Measurements from ENCODE around the gene ARHGEF11. TPM values are rescaled to one million over a fixed set of nuclear protein-coding genes. Genes with fewer than 3 reads are reported as not detected.

ARHGEF11 gene
- total and polyA plus RNA-seq, 4 donors: 5.8 to 23.7 (median 9.8) TPM

DNA sequence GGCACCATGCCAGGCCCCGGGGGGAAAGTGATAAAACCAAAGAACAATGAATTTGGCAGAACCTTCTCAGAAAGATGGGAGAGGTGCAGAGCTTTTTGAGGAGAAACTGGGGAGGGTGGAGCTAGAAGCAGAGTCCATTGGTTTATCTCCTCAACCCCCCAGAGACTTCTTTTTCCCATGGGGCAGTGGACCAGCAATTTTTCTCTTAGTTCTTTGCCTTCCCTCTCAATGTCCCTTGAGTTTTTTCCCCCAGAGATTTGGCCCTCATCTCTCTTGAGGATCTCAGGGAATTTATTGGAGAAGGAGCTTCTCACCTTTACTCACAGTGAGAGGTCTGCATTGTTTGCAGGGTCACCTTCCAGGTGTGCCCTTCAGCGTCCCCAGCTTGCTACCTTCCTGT lies 5.3 kb upstream of the ARHGEF11 start:
- TF ChIP-seq RAD21 (IDR thresholded peaks at IDR 0.05) (no peak), TAF1 (conservative IDR thresholded peaks at IDR 0.05) (no peak), GABPA (IDR thresholded peaks at IDR 0.05 in 1 of 2, conservative IDR thresholded peaks at IDR 0.05 in 1 of 2) (no peak), NR2F2 (IDR thresholded peaks at IDR 0.05) (no peak), HNF4A (conservative IDR thresholded peaks at IDR 0.05) (no peak), HNF4G (IDR thresholded peaks at IDR 0.05) (no peak), JUND (IDR thresholded peaks at IDR 0.05) (no peak), SP1 (IDR thresholded peaks at IDR 0.05) (no peak), FOXA1 (IDR thresholded peaks at IDR 0.05) (no peak)
- TF ChIP-seq, protein P1, sequence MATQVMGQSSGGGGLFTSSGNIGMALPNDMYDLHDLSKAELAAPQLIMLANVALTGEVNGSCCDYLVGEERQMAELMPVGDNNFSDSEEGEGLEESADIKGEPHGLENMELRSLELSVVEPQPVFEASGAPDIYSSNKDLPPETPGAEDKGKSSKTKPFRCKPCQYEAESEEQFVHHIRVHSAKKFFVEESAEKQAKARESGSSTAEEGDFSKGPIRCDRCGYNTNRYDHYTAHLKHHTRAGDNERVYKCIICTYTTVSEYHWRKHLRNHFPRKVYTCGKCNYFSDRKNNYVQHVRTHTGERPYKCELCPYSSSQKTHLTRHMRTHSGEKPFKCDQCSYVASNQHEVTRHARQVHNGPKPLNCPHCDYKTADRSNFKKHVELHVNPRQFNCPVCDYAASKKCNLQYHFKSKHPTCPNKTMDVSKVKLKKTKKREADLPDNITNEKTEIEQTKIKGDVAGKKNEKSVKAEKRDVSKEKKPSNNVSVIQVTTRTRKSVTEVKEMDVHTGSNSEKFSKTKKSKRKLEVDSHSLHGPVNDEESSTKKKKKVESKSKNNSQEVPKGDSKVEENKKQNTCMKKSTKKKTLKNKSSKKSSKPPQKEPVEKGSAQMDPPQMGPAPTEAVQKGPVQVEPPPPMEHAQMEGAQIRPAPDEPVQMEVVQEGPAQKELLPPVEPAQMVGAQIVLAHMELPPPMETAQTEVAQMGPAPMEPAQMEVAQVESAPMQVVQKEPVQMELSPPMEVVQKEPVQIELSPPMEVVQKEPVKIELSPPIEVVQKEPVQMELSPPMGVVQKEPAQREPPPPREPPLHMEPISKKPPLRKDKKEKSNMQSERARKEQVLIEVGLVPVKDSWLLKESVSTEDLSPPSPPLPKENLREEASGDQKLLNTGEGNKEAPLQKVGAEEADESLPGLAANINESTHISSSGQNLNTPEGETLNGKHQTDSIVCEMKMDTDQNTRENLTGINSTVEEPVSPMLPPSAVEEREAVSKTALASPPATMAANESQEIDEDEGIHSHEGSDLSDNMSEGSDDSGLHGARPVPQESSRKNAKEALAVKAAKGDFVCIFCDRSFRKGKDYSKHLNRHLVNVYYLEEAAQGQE (IDR thresholded peaks at IDR 0.05): no peak
- TF ChIP-seq, protein P2, sequence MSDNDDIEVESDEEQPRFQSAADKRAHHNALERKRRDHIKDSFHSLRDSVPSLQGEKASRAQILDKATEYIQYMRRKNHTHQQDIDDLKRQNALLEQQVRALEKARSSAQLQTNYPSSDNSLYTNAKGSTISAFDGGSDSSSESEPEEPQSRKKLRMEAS (IDR thresholded peaks at IDR 0.05): no peak
- TF ChIP-seq, protein P3, sequence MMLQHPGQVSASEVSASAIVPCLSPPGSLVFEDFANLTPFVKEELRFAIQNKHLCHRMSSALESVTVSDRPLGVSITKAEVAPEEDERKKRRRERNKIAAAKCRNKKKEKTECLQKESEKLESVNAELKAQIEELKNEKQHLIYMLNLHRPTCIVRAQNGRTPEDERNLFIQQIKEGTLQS (IDR thresholded peaks at IDR 0.05): no peak
- TF ChIP-seq, protein P4, sequence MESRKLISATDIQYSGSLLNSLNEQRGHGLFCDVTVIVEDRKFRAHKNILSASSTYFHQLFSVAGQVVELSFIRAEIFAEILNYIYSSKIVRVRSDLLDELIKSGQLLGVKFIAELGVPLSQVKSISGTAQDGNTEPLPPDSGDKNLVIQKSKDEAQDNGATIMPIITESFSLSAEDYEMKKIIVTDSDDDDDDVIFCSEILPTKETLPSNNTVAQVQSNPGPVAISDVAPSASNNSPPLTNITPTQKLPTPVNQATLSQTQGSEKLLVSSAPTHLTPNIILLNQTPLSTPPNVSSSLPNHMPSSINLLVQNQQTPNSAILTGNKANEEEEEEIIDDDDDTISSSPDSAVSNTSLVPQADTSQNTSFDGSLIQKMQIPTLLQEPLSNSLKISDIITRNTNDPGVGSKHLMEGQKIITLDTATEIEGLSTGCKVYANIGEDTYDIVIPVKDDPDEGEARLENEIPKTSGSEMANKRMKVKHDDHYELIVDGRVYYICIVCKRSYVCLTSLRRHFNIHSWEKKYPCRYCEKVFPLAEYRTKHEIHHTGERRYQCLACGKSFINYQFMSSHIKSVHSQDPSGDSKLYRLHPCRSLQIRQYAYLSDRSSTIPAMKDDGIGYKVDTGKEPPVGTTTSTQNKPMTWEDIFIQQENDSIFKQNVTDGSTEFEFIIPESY (IDR thresholded peaks at IDR 0.05): no peak
- no peak for DNase-seq (ENCODE audit: low spot score)
- Histone ChIP-seq H3K36me3 (ENCODE audit: control insufficient read depth in 4 of 4, insufficient read depth in 3 of 4, low read depth in 1 of 4, low read length in 3 of 4) (no peaks in the 10 kb centered on the region), H3K27ac (ENCODE audit: low read depth in 1 of 2, low read length in 2 of 2) (no peak overlapping the region), H3K27me3 (ENCODE audit: control insufficient read depth in 4 of 4, insufficient read depth in 4 of 4, low read length in 3 of 4) (no peaks in the 10 kb centered on the region), H3K9ac (ENCODE audit: low read depth in 1 of 2, low read length in 2 of 2) (no peak overlapping the region), H3K9me3 (ENCODE audit: control insufficient read depth in 4 of 4, low read length in 3 of 4) (peaks cover 0 to 4% (median under 1%) of the 10 kb centered on the region in 4 donors), H3K4me3 (ENCODE audit: low read depth in 1 of 3, low read length in 3 of 3) (no peak overlapping the region), H3K4me1 (ENCODE audit: control insufficient read depth in 4 of 4, insufficient read depth in 4 of 4, low read length in 3 of 4) (peaks cover 0 to 3% (median 0%) of the 10 kb centered on the region in 4 donors)
- 65% methylated on average over 2 of the region's 2 CpGs for WGBS

DNA sequence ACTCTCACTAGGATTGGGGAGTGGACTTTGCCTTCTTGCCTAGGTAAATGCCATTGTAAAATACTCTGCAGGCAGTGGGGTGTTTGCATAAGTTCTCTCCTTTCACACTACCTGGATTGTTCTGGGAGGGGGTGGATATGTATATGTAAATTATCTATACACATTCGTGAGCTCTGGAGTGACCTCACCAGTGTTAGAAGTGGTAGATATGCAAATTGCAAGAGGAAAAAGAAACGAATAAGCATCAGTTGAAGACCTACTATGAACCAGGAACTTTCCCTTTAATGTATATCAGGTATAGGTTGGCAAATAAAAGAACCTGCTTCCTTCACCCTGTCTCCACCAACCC lies 1.5 kb upstream of the ARHGEF11 start:
- no peak for DNase-seq (ENCODE audit: low spot score)
- no peaks in the 10 kb centered on the region for H3K36me3 ChIP-seq (ENCODE audit: control insufficient read depth in 4 of 4, insufficient read depth in 3 of 4, low read depth in 1 of 4, low read length in 3 of 4)
- no peak overlapping the region for H3K4me3 ChIP-seq (ENCODE audit: low read depth in 1 of 3, low read length in 3 of 3)
- peaks cover 12 to 30% (median 25%) of the 10 kb centered on the region in 4 donors for H3K4me1 ChIP-seq (ENCODE audit: control insufficient read depth in 4 of 4, insufficient read depth in 4 of 4, low read length in 3 of 4)
- 29% methylated on average over 2 of the region's 2 CpGs for WGBS
- TF ChIP-seq RXRA (IDR thresholded peaks at IDR 0.05): no peak
- TF ChIP-seq RAD21 (IDR thresholded peaks at IDR 0.05): no peak
- TF ChIP-seq, protein P4 (IDR thresholded peaks at IDR 0.05): no peak
- TF ChIP-seq, protein P2 (IDR thresholded peaks at IDR 0.05): no peak
- no peak for TF ChIP-seq NR2F2 (IDR thresholded peaks at IDR 0.05)
- no peak for TF ChIP-seq FOXA1 (IDR thresholded peaks at IDR 0.05)
- TF ChIP-seq JUND (IDR thresholded peaks at IDR 0.05): no peak
- no peak overlapping the region for H3K27ac ChIP-seq (ENCODE audit: low read depth in 1 of 2, low read length in 2 of 2)
- peaks cover 0 to 4% (median under 1%) of the 10 kb centered on the region in 4 donors for H3K9me3 ChIP-seq (ENCODE audit: control insufficient read depth in 4 of 4, low read length in 3 of 4)
- H3K9ac ChIP-seq (ENCODE audit: low read depth in 1 of 2, low read length in 2 of 2): no peak overlapping the region
- H3K27me3 ChIP-seq (ENCODE audit: control insufficient read depth in 4 of 4, insufficient read depth in 4 of 4, low read length in 3 of 4): no peaks in the 10 kb centered on the region
